NB4 (cell line): ENCODE measurements around the gene LRRC3C.

ENCODE experiments used
- CTCF ChIP-seq: IDR thresholded peaks from one replicate; pipeline ENCODE4 v1.5.1; 2012; ENCODE audit warnings: low read depth, low read length
- MAX ChIP-seq: IDR thresholded peaks from 2 replicates; pipeline ENCODE4 v1.6.1; 2011; ENCODE audit warnings: low read depth, low read length
- MYC ChIP-seq: IDR thresholded peaks from 2 replicates; pipeline ENCODE4 v1.6.1; 2011; ENCODE audit warnings: low read depth, low read length
- POLR2A ChIP-seq: IDR thresholded peaks from 2 replicates; pipeline ENCODE4 v1.6.1; 2011; ENCODE audit warnings: mild to moderate bottlenecking; ENCODE audit not compliant: insufficient read length; ENCODE audit errors: extremely low read depth

GRCh38 chr17:39969375-39969774 is 41.8 kb downstream of the LRRC3C start:
- TF ChIP-seq CTCF = no peak
- no peak for TF ChIP-seq POLR2A
- TF ChIP-seq MYC = no peak
- no peak for TF ChIP-seq MAX
